Measurements from ENCODE around the gene M6PR. TPM values are rescaled to one million over a fixed set of nuclear protein-coding genes. Genes with fewer than 3 reads are reported as not detected.

The M6PR gene
- total and polyA plus RNA-seq, 2 of the 8 experiments (the other 6 are each of a cell fraction or from before 2014, with no cell fraction given) = 106 to 122 TPM

- TF ChIP-seq EGR1 (IDR thresholded peaks at IDR 0.05; ENCODE audit: borderline replicate concordance, low read depth, low read length) (no peak), ZNF274 (IDR thresholded peaks at IDR 0.05; ENCODE audit: borderline replicate concordance, extremely low read depth, low read length) (no peak), ASH2L (IDR thresholded peaks at IDR 0.05; ENCODE audit: low read length) (no peak)
- Histone ChIP-seq H2BK5ac (ENCODE audit: low read depth, low read length) (no peak overlapping the region), H3K23ac (ENCODE audit: insufficient read length) (no peak overlapping the region), H3K79me1 (ENCODE audit: low read depth, low read length) (peaks cover 13% of the 10 kb centered on the region), H4K8ac (ENCODE audit: extremely low read depth, insufficient read depth, low read length) (no peak overlapping the region), H3K9me3 (ENCODE audit: insufficient read depth in 2 of 2, low read depth in 1 of 2, low read length in 1 of 2) (no peaks in the 10 kb centered on the region), H2BK20ac (ENCODE audit: low read length) (no peak overlapping the region), H4K20me1 (replicated peaks in 1 of 2; ENCODE audit: control insufficient read depth in 1 of 2, insufficient read depth in 2 of 2, low read length in 2 of 2) (peaks cover 7 to 13% of the 10 kb centered on the region in 2 experiments), H4K5ac (ENCODE audit: insufficient read length, low read depth, low read length) (no peak overlapping the region), H3K14ac (ENCODE audit: insufficient read length) (no peak overlapping the region), H2BK120ac (replicated peaks; ENCODE audit: low read depth, low read length) (no peak overlapping the region), H3K23me2 (ENCODE audit: low read depth, low read length) (no peaks in the 10 kb centered on the region), H3K18ac (ENCODE audit: extremely low read depth, low read length) (no peak overlapping the region), H3K56ac (replicated peaks; ENCODE audit: insufficient read length, low read depth, low read length) (no peak overlapping the region), H3K4ac (replicated peaks; ENCODE audit: insufficient read length, low read depth, low read length) (no peak overlapping the region), H3K4me3 (ENCODE audit: extremely low read depth in 1 of 4, insufficient read depth in 2 of 4, low read depth in 3 of 4, low read length in 4 of 4) (no peak overlapping the region), H3K36me3 (ENCODE audit: control insufficient read depth in 2 of 4, insufficient read depth in 4 of 4, low read length in 3 of 4) (peaks cover 16 to 40% (median 32%) of the 10 kb centered on the region in 4 experiments), H3K79me2 (ENCODE audit: control insufficient read depth in 1 of 2, insufficient read depth in 2 of 2, low read length in 2 of 2) (peaks cover 5 to 52% of the 10 kb centered on the region in 2 experiments), H3K9ac (replicated peaks in 1 of 4; ENCODE audit: extremely low read depth in 1 of 4, low read depth in 3 of 4, low read length in 3 of 4) (no peak overlapping the region), H4K91ac (replicated peaks; ENCODE audit: insufficient read length, low read length) (no peak overlapping the region), H3K27ac (ENCODE audit: low read depth, low read length) (no peak overlapping the region), H2BK12ac (ENCODE audit: low read depth, low read length) (no peak overlapping the region), H2AK5ac (ENCODE audit: low read depth, low read length) (no peak overlapping the region), H2BK15ac (ENCODE audit: low read length) (no peak overlapping the region), H3K4me1 (replicated peaks in 1 of 4; ENCODE audit: control insufficient read depth in 3 of 4, insufficient read depth in 4 of 4, low read length in 3 of 4) (no peaks in the 10 kb centered on the region; a peak in 2 of 7 replicates), H3K4me2 (ENCODE audit: insufficient read depth in 1 of 2, low read depth in 2 of 2, low read length in 2 of 2) (no peak overlapping the region), H2AFZ (ENCODE audit: low read length) (no peak overlapping the region), H3K27me3 (replicated peaks in 1 of 4; ENCODE audit: control insufficient read depth in 3 of 4, extremely low read depth in 1 of 4, insufficient read depth in 3 of 4, low read length in 3 of 4) (no peaks in the 10 kb centered on the region)
- POLR2A ChIA-PET (ENCODE audit: partially characterized antibody) = interaction anchor here (0.8 to 11.5 kb wide), 6 partner anchors 11 to 103 kb away, joined by 3 to 311 read pairs (median 16); partner anchors contain the start of gene PHC1
- WGBS, 2 experiments (ENCODE audit: extremely low coverage in 1 of 2, insufficient coverage in 1 of 2, insufficient read length in 1 of 2, insufficient replicate concordance in 2 of 2, low coverage in 1 of 2, low lambda C conversion rate in 2 of 2, missing lambda C conversion rate in 1 of 2) = 87% methylated on average over 1 of the region's 1 CpG; no CpG with 5 or more reads in 1 of the 2 experiments
- CTCF ChIA-PET (ENCODE audit: partially characterized antibody) = interaction anchor here (1.2 to 12.2 kb wide), 3 partner anchors 13 to 104 kb away, joined by 3 to 119 read pairs (median 35); no protein-coding TSS in a partner anchor
- no peak for FAIRE-seq
- no peak for DNase-seq (ENCODE audit: low read depth in 1 of 2, low spot score in 2 of 2)
Measured at GRCh38 chr12:8946733-8947132, 2.7 kb downstream of the M6PR start.

All from H1 (cell line).